ENCODE results near the gene PIGA. TPM values are rescaled to one million over a fixed set of nuclear protein-coding genes. Genes with fewer than 3 reads are reported as not detected.

Gene PIGA
- total RNA-seq, 1 experiment from 2014 or later, result 13.9 TPM

GRCh38 chrX:15269618-15270521 lies 65.5 kb downstream of the PIGA start, which contains the start of gene ASB9:
Gene ASB9 (minus strand): TSS chrX:15270083. CDS start chrX:15269874, 209 bp downstream.
- Histone ChIP-seq H3K4me1 (ENCODE audit: insufficient read depth, low read length) (no peaks in the 10 kb centered on the region; the same call in 1 of the 2 replicates), H2BK5ac (ENCODE audit: insufficient read length, low read length) (no peak within 1 kb of the TSS), H3K4me2 (ENCODE audit: insufficient read depth, insufficient read length, low read length) (no peak within 1 kb of the TSS), H4K20me1 (ENCODE audit: control insufficient read depth, insufficient read depth, insufficient read length) (no peaks in the 10 kb centered on the region), H2BK20ac (ENCODE audit: low read depth, low read length, poor library complexity, severe bottlenecking) (peak within 1 kb of the TSS; percentile 50), H3K27ac (ENCODE audit: insufficient read length, low read depth, low read length) (no peak within 1 kb of the TSS), H4K5ac (ENCODE audit: insufficient read length, low read depth, low read length) (no peak within 1 kb of the TSS), H3K79me1 (ENCODE audit: insufficient read depth, low read depth, low read length, poor library complexity, severe bottlenecking) (no peaks in the 10 kb centered on the region), H4K8ac (replicated peaks; ENCODE audit: insufficient read length, low read depth, low read length) (no peak within 1 kb of the TSS), H4K91ac (ENCODE audit: insufficient read length, low read depth, low read length) (no peak within 1 kb of the TSS), H3K14ac (ENCODE audit: insufficient read depth, low read length) (no peak within 1 kb of the TSS), H3K23ac (ENCODE audit: insufficient read length, low read depth, low read length) (no peak within 1 kb of the TSS), H3K56ac (ENCODE audit: insufficient read length, low read depth, low read length) (no peak within 1 kb of the TSS), H2BK15ac (ENCODE audit: low read depth, low read length) (no peak within 1 kb of the TSS), H3K9me3 (ENCODE audit: control insufficient read depth, low read depth, low read length) (no peaks in the 10 kb centered on the region), H3K9ac (ENCODE audit: extremely low read depth, insufficient read length, low read length) (no peak within 1 kb of the TSS), H2BK120ac (ENCODE audit: low read depth, low read length, poor library complexity, severe bottlenecking) (no peak within 1 kb of the TSS), H3K23me2 (ENCODE audit: insufficient read length, low read depth, low read length, poor library complexity, severe bottlenecking) (no peaks in the 10 kb centered on the region), H3K4ac (ENCODE audit: low read depth, low read length) (no peak within 1 kb of the TSS), H3K18ac (ENCODE audit: insufficient read length, low read depth, low read length) (no peak within 1 kb of the TSS), H2BK12ac (ENCODE audit: insufficient read length, low read depth, low read length) (no peak within 1 kb of the TSS), H3T11ph (ENCODE audit: low read length) (no peak within 1 kb of the TSS), H2AK5ac (ENCODE audit: insufficient read length, low read length) (no peak within 1 kb of the TSS), H2AFZ (ENCODE audit: low read length) (no peak within 1 kb of the TSS), H3K79me2 (ENCODE audit: insufficient read depth, low read length) (no peaks in the 10 kb centered on the region), H3K27me3 (ENCODE audit: insufficient read depth, low read length) (no peaks in the 10 kb centered on the region)
- peaks cover 8% of the 10 kb centered on the region in 2 experiments for H3K4me1 Mint-ChIP-seq
- no peak for TF ChIP-seq CTCF (conservative IDR thresholded peaks at IDR 0.05)
- H3K9me3 Mint-ChIP-seq, result peaks cover 43 to 54% of the 10 kb centered on the region in 2 experiments
- no CpG with 5 or more reads among the region's 15 CpGs for WGBS (ENCODE audit: extremely low coverage, insufficient read length, low lambda C conversion rate)
- peaks cover 0 to 2% (median 0%) of the 10 kb centered on the region in 3 experiments; a peak in 1 of 7 replicates for H3K36me3 Mint-ChIP-seq (ENCODE audit: insufficient read depth in 1 of 3, low read depth in 3 of 3)
- peak; percentile 43 for DNase-seq
- H3K27me3 Mint-ChIP-seq (ENCODE audit: low read depth), result peaks cover 2% of the 10 kb centered on the region; the same call in 1 of the 2 replicates
- peak within 1 kb of the TSS; percentile 18 to 66 (median 43); a peak in 2 of 7 replicates for H3K27ac Mint-ChIP-seq
- no peak within 1 kb of the TSS for H3K4me3 Mint-ChIP-seq

Other genes starting within 250 kb of the PIGA start
- 0.15 TPM in 1 of 2 replicates, not detected in the other for gene ASB9, start 65.4 kb downstream of the PIGA start, total RNA-seq (2021)
- not detected in 2 replicates for gene ASB11, start 19.9 kb downstream of the PIGA start, total RNA-seq (2021)
- gene VEGFD, start 48.9 kb upstream of the PIGA start, total RNA-seq (2021), result 0.11 TPM in 1 of 2 replicates, not detected in the other
- 25.1 and 29.7 TPM in 2 replicates for gene PIR, start 157.8 kb upstream of the PIGA start, total RNA-seq (2021)
- not detected in 2 replicates for gene BMX, start 165.3 kb upstream of the PIGA start, total RNA-seq (2021)